H1 (cell line): ENCODE measurements around the gene RBM20.
"Not testable (repeated sequence)": the region's sequence is repeated elsewhere in the genome, so short reads cannot be mapped to it uniquely, and the experiment has no call there.

Experiments
- BRCA1 ChIP-seq: IDR thresholded peaks from 2 replicates; pipeline ENCODE4 v1.6.1; 2012; ENCODE audit warnings: low read depth, low read length, improper control_type of control experiment
- EGR1 ChIP-seq: IDR thresholded peaks from 2 replicates; pipeline ENCODE4 v1.6.1; 2011; ENCODE audit warnings: low read depth, low read length, borderline replicate concordance
- EZH2 ChIP-seq: fragments of 200-600 bp; sonication (generic); IDR thresholded peaks from 2 replicates; pipeline ENCODE4 v1.7.1; 2012; ENCODE audit warnings: low read depth, mild to moderate bottlenecking, moderate library complexity, low read length, inconsistent platforms; ENCODE audit not compliant: severe bottlenecking
- GTF2F1 ChIP-seq: IDR thresholded peaks from 2 replicates; pipeline ENCODE4 v1.6.1; 2012; ENCODE audit warnings: low read depth, low read length, improper control_type of control experiment, borderline replicate concordance
- POLR2AphosphoS5 ChIP-seq: IDR thresholded peaks from 2 replicates; pipeline ENCODE4 v1.6.1; 2011; ENCODE audit warnings: low read depth, low read length
- SIN3A ChIP-seq, 2 experiments: IDR thresholded peaks in 1 of 2; conservative IDR thresholded peaks in 1 of 2; 2 replicates each; pipeline ENCODE4 v1.6.1; 2011 to 2012; ENCODE audit warnings: low read length in 2 of 2, improper control_type of control experiment in 1 of 2, low read depth in 1 of 2, mild to moderate bottlenecking in 1 of 2
- TF ChIP-seq, protein P1 (sequence below), 3 experiments: IDR thresholded peaks; 1 replicate in 2 of 3; 2 replicates in 1 of 3; pipeline versions ENCODE4 v1.5.1 to v1.6.1; 2011; ENCODE audit warnings: low read length in 3 of 3, mild to moderate bottlenecking in 3 of 3, inconsistent platforms in 2 of 3, low read depth in 1 of 3, moderate library complexity in 1 of 3; ENCODE audit not compliant: insufficient read depth in 1 of 3; ENCODE audit errors: control extremely low read depth in 1 of 3

DNA sequence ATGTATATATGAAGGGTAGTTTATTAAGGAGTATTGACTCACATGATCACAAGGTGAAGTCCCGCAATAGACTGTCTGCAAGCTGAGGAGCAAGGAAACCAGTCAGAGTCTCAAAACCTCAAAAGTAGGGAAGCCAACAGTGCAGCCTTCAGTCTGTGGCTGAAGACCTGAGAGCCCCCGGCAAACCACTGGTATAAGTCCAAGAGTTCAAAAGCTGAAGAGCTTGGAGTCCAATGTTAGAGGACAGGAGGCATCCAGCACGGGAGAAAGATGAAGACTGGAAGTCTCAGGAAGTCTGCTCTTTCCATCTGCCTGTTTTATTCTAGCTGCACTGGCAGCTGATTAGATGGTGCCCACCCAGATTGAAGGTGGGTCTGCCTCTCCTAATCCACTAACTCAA, 33.4 kb upstream of the RBM20 start:
- TF ChIP-seq, protein P1, sequence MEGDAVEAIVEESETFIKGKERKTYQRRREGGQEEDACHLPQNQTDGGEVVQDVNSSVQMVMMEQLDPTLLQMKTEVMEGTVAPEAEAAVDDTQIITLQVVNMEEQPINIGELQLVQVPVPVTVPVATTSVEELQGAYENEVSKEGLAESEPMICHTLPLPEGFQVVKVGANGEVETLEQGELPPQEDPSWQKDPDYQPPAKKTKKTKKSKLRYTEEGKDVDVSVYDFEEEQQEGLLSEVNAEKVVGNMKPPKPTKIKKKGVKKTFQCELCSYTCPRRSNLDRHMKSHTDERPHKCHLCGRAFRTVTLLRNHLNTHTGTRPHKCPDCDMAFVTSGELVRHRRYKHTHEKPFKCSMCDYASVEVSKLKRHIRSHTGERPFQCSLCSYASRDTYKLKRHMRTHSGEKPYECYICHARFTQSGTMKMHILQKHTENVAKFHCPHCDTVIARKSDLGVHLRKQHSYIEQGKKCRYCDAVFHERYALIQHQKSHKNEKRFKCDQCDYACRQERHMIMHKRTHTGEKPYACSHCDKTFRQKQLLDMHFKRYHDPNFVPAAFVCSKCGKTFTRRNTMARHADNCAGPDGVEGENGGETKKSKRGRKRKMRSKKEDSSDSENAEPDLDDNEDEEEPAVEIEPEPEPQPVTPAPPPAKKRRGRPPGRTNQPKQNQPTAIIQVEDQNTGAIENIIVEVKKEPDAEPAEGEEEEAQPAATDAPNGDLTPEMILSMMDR (IDR thresholded peaks at IDR 0.05; ENCODE audit: control extremely low read depth in 1 of 3, insufficient read depth in 1 of 3, low read depth in 1 of 3, low read length in 3 of 3): not testable (repeated sequence)
- not testable (repeated sequence) for TF ChIP-seq BRCA1; POLR2AphosphoS5; EGR1; SIN3A (conservative IDR thresholded peaks at IDR 0.05 in 1 of 2, IDR thresholded peaks at IDR 0.05 in 1 of 2; ENCODE audit: low read depth in 1 of 2, low read length in 2 of 2); EZH2; GTF2F1
